Activated gamma-delta T cell treated with Interleukin-2 at 50 U/mL for 16 hours (primary cell): ENCODE results near the gene PRM1.

Source experiments
- DNase-seq: peaks from one replicate; pipeline ENCODE4 v3.0.0-alpha.2; 2020

Gene PRM1

GRCh38 chr16:11251525-11252481 is 29.3 kb downstream of the PRM1 start:
- peak; percentile 74 for DNase-seq

GRCh38 chr16:11250786-11251524 is 30.2 kb downstream of the PRM1 start:
- DNase-seq, result no peak

GRCh38 chr16:11250091-11250785 is 30.9 kb downstream of the PRM1 start:
- no peak for DNase-seq

GRCh38 chr16:11249233-11250061 is 31.7 kb downstream of the PRM1 start:
- DNase-seq, result no peak

GRCh38 chr16:11248133-11248532 is 33.0 kb downstream of the PRM1 start:
- DNase-seq, result no peak

GRCh38 chr16:11245988-11246387 is 35.1 kb downstream of the PRM1 start:
- DNase-seq, result no peak

DNA sequence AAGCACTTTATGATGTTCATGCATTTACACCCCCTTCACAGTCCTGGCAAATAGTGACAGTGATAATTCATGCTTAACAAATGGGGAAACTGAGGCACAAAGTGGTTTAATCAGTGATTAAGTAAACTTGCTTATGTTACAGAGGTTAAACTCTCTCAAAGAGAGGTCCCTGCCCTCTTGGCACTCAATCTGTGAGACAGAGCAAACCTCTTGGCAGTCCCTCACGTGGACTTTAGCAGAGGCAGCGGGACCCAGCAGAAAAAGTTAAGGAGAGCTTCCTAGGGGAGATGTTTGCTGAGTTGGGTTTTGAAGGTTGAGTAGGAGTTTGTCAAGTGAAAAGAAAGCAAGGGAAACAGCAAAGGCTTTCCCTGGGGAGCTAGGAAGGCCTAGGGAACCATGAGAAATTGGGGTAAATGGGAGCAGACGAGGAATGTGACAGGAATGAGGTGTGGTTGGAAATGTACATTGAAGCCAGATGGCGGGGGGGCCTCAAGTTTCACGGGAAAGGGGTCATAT is 35.9 kb downstream of the PRM1 start:
- no peak for DNase-seq

GRCh38 chr16:11242658-11243057 is 38.5 kb downstream of the PRM1 start:
- DNase-seq, result no peak

DNA sequence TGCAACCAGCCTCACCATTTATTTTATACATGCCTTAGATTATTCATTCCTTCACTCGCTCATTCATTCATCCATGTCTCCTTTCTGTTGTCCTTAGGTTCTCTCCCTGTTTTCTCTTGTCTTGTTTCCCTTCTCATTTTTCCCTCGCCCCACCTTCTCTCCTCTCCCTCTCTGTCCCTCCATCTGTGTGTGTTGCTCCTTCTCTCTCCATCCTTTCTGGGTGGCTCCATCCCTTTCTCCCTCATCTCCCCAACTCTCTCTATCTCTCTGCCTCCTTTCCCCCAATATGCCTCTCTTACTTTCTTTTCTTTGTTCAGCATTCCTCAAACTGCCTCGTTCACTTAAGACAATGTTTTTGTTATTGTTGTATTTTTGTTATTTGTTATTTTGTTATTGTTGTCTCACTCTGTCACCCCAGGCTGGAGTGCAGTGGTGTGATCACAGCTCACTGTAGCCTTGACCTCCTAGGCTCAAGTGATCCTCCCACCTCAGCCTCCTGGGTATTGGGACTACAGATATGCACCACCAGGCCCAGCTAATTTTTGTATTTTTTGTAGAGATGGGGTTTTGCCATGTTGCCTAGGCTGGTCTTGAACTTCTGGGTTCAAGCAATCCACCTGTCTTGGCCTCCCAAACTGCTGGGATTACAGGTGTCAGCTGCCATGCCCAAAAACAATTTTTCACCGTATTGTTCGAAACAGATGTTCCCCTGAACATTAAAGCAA is 39.5 kb downstream of the PRM1 start:
- DNase-seq, result no peak

- no peak for DNase-seq
Observed at GRCh38 chr16:11240636-11241473, 40.3 kb downstream of the PRM1 start.

DNA sequence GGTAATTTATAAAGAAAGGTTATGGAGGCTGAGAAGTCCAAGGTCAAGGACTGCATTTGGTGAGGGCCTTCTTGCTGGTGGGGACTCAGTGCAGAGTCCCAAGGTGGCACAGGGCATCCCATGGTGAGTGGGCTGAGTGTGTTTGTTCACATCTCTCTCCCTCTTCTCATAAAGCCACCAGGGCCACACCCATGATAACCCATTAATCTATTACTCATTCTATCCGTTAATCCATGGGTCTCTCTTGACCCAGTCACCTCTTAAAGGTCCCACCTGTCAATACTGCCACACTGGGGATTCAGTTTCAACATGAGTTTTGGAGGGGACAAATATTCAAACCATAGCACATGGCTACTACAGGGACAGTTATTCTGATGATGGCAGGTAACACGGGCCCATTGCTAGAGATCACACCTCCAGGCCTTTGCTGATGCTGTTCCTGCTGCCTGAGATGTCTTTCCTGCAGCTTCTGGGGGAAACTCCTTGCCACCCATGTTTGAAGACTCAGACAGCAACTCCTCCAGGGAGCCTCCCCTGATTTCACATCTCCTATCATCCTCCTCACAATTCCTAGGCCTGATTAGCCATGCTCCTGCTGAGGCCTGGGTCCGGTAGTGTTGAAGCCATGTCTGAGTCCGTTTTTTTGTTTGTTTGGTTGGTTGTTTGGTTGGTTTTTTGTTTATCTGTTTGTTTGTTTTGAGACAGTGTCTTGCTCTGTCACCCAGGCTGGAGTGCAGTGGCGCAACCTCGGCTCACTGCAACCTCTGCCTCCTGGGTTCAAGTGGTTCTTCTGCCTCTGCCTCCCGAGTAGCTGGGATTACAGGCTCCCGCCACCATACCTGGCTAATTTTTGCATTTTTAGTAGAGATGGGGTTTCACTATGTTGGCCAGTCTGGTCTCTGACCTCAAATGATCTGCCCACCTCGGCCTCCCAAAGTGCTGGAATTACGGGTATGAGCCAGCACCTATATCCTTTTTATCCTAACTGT is 41.2 kb downstream of the PRM1 start:
- DNase-seq, result no peak

- no peak for DNase-seq
Observed at GRCh38 chr16:11238272-11239202, 42.6 kb downstream of the PRM1 start.

GRCh38 chr16:11236461-11237254 is 44.5 kb downstream of the PRM1 start:
- DNase-seq, result no peak

GRCh38 chr16:11235703-11235991 is 45.5 kb downstream of the PRM1 start:
- DNase-seq, result no peak

GRCh38 chr16:11234884-11235702 is 46.0 kb downstream of the PRM1 start:
- DNase-seq, result no peak

GRCh38 chr16:11233727-11234376 is 47.3 kb downstream of the PRM1 start:
- DNase-seq, result peak; percentile 56
